Cerebellar cortex (tissue), 1 donor: ENCODE measurements around the gene AMBP.

ENCODE experiments used
- DNase-seq: peaks from one replicate; pipeline ENCODE4 v3.0.0-alpha.2; 2015; ENCODE audit warnings: low spot score

AMBP gene

GRCh38 chr9:114112778-114113584 is 34.9 kb upstream of the AMBP start:
- DNase-seq, result no peak

DNA sequence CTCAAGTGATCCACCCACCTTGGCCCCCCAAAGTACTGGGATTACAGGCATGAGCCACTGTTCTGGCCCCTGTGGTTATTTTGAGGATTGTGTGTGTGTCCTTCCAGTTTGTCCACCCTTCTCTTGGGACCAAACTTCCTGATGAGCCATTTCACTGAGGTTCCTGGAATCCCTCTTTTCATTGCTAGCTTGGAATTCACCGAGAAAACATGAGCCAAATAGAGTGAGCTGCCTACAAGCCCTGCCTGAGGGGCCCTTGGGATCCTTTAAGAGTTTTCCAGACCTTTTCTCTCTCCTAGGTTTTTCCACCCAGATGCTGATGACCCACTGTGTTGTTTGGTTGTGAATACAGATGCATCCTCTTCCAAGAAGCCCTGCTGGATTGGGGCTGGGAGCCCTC is 34.2 kb upstream of the AMBP start:
- DNase-seq, result no peak

DNA sequence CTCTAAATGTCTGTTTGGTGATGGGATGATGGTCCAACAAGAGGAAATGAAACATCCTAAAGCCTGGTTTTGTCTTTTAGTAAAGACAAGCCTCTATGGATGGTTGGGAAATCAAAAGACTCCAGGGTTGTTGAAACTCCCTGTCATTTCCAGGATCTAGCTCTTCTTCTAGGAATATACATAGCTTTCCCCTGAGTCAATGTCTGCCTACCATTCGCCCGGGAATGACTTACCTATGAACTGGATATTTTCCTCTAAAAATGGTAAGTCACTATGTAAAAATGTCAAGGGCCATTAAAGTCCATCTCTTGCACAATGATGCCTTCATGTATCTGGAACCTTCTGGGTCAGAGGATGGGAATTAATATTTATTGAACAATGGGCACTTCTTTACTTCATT is 32.1 kb upstream of the AMBP start:
- no peak for DNase-seq

DNA sequence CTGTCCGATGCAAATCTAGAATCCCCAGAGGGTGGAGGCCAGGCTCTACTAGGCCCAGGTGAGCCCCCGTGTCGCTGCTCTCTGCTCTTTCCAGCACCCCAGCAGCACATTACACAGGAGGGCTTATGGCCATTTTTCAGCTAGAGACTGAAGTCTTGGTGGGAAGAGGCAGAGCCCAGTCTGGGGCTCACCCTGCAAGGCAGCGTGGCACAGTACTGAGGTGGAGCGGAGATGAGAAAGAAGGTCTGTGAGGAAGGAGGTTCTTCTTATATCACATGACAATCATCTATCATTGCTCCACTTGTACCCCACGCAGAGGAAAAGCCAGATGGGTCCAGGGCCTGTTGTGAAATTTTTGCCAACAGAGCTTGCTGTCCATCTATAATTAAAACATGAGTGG is 31.0 kb upstream of the AMBP start:
- DNase-seq, result no peak

DNA sequence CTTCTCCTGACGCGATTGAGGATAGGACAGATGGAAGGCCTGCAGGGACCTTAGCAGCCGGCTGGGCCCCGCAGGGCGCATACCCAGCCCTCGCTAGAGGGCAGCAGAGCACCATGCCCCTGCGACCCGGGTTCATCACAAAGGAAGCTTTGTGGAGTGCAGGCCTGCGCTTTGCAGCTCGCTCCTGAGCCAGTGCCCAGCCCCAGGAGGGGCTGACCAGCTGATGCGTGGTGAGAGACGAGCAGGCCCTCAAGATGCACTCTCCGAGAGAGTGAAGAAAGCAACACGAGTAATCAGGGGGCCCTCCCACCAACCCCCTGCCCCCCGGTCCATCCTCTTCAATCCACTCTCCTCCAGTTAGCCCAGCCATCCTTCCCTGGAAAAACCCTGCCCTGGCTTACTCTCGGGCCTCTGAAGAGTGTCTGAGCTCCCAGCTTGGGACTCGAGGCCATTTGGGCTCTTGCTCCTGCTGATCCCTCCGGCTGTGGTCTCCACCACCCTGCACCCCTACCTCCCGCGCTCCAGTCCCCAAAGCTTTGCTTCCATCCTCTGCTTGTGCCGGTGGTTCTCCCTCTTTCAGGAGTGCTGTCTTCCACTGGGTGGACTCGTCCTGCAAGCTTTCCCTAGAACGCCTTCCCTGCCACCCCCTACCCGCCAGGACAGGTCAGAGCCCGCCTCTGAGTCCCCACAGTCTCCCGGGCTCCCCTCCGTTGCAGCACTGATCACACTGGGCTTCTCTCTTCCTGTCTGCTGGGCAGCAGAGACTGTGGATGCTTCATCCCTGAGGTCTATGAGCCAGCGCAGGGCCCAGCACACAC is 30.1 kb upstream of the AMBP start:
- DNase-seq, result peak; percentile 81

DNA sequence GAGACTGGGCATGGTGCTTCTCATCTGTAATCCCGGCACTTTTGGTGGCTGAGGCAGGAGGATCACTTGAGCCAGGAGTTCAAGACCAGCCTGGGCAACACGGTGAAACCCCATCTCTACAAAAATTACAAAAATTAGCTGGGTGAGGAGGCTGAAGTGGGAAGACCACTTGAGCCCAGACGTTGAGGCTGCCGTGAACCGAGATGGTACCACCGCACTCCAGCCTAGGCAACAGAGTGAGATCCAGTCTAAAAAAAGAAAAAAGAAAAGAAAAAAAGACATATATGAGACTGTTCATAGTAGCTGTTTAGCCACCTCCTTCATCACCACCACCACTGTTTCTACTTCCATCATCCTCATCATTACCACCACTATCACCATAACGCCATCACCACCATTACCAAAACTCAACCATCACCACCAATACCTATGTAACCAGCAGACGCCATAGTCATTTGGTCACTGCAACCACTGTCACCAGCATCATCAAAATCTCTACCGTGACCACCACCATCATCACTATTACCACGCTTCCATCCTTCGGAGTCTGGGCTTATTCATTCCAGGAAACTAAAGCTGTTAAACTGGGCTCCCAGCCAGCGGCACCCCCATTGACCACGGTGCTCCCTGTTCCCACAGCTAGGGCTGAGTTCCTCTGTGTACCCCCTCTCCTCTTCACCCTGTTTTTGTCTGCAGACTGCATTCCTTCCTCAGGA is 29.3 kb upstream of the AMBP start:
- no peak for DNase-seq

DNA sequence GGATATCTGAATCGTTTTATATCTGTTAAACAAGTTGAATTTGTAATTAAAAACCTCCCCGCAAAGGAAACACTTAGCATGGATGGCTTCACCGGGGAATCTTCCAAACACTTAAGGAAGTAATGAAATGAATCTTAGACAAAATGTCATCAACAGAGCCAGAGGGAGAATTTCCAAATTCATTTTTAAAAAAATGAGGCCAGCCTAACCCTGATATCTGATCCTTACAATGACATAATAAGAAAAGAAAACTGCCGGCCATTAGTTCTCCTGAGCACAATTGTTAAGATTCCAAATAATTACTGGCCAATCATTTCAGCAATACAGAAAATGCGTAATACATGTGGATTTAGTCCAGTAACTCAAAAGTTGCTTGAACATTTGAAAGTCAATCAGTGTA is 27.1 kb upstream of the AMBP start:
- no peak for DNase-seq

DNA sequence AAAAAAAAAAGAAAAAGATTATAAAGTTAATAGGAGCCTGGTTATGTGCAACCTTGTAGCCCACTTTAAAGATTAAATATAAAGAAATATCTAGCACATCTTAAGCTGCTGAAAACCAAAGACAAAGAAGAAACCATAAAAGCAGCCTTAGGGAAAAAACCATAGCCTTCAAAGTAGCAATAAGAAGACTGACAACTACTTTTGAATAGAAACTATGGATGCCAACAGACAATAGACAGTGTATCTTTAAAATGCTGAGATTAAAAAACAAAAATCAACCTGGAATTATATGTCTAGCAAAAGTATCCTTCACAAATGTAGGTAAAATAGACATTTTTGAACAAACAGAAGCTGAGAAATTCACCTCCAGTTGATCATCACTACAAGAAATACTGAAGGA is 24.4 kb upstream of the AMBP start:
- DNase-seq, result no peak

DNA sequence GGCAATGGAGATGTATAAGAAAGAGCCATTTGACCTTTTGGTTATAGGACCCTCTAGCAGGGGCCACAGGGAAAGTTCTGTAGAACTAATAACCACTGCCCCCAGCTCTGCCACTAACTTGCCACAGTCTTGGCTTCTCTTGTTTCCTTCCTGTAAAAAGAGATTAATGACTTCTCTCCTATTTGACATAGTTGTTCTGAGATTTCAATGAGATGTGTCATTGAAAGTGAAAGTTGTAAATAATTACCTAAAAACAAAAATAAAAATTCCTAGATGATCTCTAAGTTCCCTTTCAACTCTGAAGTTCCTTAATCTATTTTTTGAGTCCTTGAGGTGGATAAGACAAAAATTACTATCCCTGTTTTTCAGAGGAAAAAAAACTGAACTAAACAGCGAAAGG is 22.4 kb upstream of the AMBP start:
- DNase-seq, result no peak

GRCh38 chr9:114099669-114100270 is 21.7 kb upstream of the AMBP start:
- peak; percentile 43 for DNase-seq

GRCh38 chr9:114098936-114099668 is 21.0 kb upstream of the AMBP start, which contains the start of gene KIF12:
TSS of gene KIF12 (minus strand) at chr9:114099292. CDS start at chr9:114099276, 16 bp downstream.
- DNase-seq, result peak; percentile 36

- DNase-seq, result peak; percentile 23
These were observed 20.2 kb upstream of the AMBP start for GRCh38 chr9:114098021-114098935.

- no peak for DNase-seq
These were observed 19.5 kb upstream of the AMBP start for GRCh38 chr9:114097613-114098020.

DNA sequence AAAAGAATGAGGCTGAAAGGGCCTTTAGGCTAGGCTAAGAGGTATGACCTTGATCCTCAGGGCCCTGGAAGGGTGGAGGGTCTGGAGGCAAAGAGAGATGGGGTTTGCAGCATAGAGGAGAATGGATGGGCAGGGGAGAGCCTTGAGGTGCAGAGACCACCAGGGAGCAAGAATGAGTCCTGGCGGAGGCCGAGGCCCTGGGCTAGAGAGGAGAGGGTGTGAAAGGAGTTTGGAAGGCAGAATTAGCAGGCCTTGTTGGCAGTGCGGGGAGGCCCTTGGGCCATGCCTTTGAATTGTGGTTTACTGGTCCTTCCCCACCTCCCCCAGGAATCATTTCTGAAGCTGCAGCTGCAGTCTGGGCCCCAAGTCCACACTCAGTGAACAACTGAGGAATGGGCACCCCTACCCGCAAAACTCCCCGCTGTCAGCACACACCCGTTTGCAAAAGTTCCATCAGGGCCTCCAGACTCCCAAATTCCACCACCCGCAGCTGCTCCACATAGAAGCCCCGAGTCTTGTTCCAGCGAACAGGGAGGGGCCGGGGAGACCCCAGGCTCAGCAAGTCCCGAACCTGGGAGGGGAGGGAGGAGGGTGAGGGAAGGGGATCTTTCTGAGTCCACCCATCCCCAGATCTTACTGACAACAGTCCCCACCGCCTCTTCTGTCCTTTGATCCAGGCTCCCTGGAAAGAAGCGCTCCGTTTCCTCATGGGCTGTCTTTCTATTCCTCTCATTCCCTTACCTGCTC is 18.9 kb upstream of the AMBP start:
- DNase-seq, result no peak

DNA sequence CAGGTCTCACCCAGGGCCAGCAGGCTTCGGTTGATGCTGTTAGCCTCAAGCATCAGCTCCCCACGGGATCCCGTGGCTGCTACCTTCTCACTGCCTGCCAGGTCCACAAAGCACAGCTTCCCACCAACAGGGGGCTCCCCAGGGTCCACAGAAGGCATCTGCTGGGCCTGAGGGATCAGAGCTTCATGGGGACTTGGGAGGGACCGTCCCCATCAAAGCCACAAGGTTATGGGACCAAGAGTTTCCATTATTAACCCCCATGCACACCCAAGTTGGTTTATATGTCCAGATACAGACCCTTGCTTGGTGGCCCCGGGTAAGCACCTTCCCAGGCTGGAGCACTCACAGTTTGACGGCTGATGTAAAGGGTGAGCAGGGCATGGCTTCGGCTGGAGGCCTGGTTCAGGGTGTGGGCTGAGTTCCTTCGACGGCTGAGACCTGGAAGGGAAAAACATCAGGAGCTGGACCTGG is 18.0 kb upstream of the AMBP start:
- DNase-seq, result no peak

- DNase-seq, result no peak
These were observed 16.9 kb upstream of the AMBP start for GRCh38 chr9:114094971-114095370.

- no peak for DNase-seq
These were observed 15.8 kb upstream of the AMBP start for GRCh38 chr9:114093761-114094505.

GRCh38 chr9:114093031-114093471 is 15.0 kb upstream of the AMBP start:
- DNase-seq, result no peak

DNA sequence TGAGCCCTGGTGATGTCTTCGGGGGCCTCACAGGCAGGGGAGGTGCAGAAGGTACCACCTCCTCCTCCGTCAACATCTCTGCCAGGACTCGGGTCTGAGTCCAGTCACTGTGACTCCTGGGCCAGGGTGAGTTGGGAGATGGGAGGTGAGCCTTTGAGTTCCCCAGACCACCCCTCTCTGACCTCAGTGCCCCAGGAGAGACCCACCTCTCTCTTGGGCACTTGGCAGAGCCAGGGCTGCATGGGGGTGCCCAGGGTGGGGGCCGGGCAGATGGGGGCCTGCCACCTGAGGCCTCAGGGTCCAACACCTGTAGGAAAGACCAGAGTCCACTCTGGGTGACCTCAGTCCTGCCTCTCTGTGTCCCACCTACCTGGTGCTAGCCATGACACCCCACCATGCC is 14.2 kb upstream of the AMBP start:
- DNase-seq, result no peak
